Stomach (tissue), 4 donors: Measurements from ENCODE around the gene OOSP4B.

Source experiments
- CTCF ChIP-seq, 7 experiments: fragments of 450-650 bp in 4 of 7; fragments of 200-600 bp in 3 of 7; sonication (generic) in 3 of 7; IDR thresholded peaks; one replicate each; pipeline ENCODE4 v1.5.1; 2016 to 2019; ENCODE audit warnings: antibody characterized with exemption in 7 of 7, control low read depth in 2 of 7, mild to moderate bottlenecking in 1 of 7
- EP300 ChIP-seq: sonication (generic); formaldehyde crosslinking; IDR thresholded peaks from one replicate; pipeline ENCODE4 v1.6.1; 2017; ENCODE audit warnings: antibody characterized with exemption
- POLR2A ChIP-seq, 4 donors: fragments of 450-650 bp; IDR thresholded peaks; one replicate each; pipeline ENCODE4 v1.6.1; 2016; ENCODE audit warnings: antibody characterized with exemption in 4 of 4, control low read depth in 2 of 4, mild to moderate bottlenecking in 1 of 4, moderate library complexity in 1 of 4
- POLR2AphosphoS5 ChIP-seq, 3 donors: sonication (generic); formaldehyde crosslinking; IDR thresholded peaks; one replicate each; pipeline ENCODE4 v1.6.1; 2016; ENCODE audit warnings: antibody characterized with exemption in 3 of 3

GRCh38 chr11:59999691-60000090 is 17.3 kb upstream of the OOSP4B start:
- no peak for TF ChIP-seq CTCF (IDR thresholded peaks at IDR 0.05)
- TF ChIP-seq EP300, result no peak
- no peak for TF ChIP-seq POLR2AphosphoS5 (IDR thresholded peaks at IDR 0.05)
- TF ChIP-seq POLR2A (IDR thresholded peaks at IDR 0.05), result no peak
